GM18526 (cell line): ENCODE measurements around the gene ANXA7.
A peak's percentile ranks its signal among the peaks of the same experiment; 100 is the strongest.

Experiments used
- POLR2A ChIP-seq: IDR thresholded peaks from 3 replicates; pipeline ENCODE4 v1.6.1; 2011; ENCODE audit not compliant: insufficient read length; ENCODE audit errors: extremely low read depth

The ANXA7 gene

DNA sequence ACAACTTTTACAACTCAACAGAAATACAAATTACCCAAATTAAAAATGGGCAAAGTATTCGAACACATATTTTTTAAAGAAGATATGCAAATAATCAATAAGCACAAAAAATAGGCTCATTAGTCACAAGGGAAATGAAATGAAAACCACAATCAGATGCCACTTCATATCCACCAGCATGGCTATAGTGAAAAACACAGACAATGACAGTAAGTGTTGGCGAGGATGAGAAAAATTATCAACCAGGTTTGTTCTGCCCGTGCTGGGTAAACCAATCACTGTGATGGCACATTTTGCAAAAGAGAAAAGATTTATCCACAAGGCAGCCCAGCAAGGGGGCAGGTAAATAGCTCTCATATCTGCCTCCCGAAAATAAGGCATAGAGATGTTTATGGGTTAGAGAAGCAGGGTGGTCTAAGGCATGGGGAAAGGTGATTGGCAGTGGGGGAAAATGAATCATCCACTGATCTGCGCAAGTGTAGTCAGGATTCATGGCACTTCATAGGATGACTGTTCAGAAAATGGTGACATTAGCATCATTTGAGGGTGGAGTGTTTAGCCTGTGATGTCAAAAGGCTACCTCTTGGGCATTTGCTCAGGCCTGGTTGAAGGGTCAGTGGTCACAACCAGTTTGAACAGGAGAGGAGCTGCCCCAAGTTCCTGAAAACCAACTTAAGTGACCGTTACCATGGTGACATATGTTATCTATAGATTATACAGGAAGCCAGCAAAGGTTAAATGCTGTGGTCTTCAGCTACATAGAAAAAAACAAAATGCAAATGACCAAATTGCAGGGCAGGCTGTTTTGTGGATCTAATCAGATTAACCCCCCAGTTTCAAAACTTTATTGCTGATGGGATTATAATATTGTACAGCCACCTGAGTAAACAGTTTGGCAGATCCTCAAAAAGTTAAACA is 47.2 kb downstream of the ANXA7 start:
- TF ChIP-seq POLR2A = no peak

DNA sequence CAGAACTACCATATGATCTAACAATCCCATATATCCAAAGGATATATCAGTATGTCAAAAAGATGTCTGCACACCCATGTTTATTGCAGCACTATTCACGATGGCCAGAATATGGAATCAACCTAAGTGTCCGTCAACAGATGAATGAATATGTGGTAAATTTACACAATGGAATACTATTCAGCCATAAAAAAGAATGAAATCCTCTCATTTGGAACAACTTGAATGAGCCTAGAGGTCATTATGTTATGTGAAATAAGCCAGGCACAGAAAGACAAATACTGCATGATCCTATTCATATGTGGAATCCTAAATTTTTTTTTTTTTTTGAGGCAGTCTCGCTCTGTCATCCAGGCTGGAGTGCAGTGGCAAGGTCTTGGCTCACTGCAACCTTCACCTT is 48.9 kb downstream of the ANXA7 start:
- no peak for TF ChIP-seq POLR2A

DNA sequence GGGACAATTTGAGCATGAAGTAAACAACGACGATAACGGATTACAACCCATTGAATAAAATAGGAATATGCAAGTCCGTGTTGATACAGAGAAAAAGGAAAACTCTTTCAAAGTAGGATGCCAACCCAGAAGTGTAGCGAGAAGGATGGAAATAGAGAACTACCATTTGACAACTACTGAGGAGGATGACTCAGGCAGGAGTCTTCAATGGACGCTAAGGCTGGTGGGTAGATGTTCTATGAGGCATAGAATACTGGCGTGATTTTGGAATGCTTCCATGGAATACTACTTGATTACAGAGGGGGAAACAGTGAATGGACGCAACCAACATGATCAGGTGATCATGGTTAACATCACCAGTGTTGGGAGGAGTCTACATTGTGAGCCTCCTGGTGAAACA is 54.4 kb downstream of the ANXA7 start:
- TF ChIP-seq POLR2A = no peak

DNA sequence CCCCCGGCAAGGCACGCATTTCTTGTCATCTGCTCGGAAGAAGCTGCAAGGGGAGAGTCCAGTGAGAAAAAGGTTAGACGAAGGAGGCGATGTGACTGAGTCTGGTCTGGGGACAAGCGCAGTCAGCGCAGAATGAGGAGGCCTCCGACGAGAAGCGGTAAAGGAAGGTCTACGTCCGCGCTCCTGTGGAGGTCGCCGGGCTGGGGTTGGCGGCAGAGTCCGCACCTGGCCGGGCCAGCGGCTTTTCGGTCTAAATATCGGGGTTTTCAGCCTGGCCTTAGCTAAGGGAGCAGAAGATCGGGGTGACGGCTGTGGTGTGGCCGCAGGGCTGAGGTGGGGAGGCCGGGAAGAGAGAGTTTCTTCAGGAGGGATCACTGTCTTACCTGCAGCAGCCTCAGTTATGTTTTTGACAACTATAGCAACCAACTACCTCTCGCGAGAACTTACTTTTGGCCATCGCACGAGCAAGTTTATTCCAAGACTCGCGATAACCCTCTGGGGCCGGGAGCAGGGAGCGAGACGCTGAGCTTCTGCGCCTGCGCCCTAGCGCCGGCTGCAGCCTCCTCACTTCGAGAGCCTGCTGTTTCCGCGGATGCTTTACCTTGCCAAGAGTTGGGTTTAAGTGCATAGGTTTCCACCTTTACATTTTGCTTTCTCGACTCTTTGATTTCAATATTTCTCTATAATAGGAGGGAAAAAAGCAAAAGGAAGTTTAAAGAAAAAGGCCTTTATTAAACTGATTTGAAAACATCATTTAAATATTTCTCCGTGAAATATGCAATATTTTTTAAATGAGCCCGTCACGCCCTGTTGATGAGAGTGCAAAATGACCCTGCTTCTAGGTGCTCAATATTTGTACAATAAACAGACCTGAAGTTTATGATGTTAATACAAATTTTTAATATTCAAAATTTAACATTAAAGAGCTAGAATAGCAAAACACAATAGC is 55.3 kb downstream of the ANXA7 start, which contains the start of gene CFAP70:
CFAP70 (minus strand) TSS at position 534 of the 949 bp plus-strand sequence. CDS start 4,068 bp downstream, outside the sequence.
- TF ChIP-seq POLR2A = peak; percentile 48

DNA sequence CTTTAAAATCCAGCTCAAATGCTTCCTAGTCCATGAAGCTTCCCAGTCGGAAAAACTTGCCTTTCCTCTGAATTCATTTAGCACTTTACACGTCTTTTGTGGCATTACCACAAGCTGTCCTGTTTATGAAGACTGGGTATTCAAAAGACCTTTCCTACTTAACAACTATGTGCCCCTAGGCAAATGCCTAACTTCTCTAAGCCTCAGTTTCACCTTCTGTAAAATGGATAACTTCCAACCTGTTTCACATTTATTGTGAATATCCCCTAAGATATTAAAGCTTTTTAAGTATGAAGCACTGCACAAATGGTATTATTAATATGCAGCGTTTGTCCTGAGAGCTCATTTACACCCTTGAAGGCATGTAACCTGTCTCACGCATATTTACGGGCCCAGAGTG is 56.0 kb downstream of the ANXA7 start:
- no peak for TF ChIP-seq POLR2A

- no peak for TF ChIP-seq POLR2A
These were observed 56.7 kb downstream of the ANXA7 start for GRCh38 chr10:73357166-73357565.

DNA sequence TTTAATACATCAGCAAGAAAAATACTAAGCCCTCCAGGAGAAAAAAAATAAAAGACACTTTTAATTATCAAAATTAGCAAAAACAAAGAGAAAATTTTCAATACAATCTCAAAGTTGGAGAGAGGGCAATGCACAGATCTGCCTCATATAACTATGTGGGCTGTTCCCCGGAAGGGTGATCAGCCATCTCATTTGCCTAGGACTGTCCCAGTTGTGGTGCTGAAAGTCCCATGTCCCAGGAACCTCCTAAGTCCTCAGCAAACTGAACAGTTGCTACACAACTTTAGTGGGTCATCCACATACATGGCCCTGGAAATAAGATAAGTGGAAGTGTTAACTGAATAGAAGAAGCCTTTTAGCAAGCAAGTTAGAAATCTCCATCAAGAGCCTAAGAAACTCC is 69.6 kb downstream of the ANXA7 start:
- TF ChIP-seq POLR2A = no peak

DNA sequence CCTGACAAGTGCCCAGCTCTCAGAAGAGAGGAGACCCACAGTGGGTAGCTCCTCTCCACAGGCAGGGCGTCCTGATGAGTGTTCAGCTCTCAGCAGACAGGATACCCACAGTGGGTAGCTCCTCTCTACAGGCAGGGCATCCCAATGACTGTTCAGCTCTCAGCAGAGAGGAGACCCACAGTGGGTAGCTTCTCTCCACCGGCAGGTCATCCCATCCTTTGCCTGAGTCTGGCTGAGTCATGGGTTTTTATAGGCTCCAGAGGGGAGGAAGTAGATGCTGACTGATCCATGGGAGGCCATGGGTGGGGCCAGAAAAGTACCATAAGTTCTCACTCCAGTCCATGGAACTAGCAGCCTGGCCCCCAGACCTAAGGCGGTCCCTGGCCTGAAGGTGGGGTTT is 73.7 kb downstream of the ANXA7 start:
- TF ChIP-seq POLR2A = no peak

- no peak for TF ChIP-seq POLR2A
These were observed 74.4 kb downstream of the ANXA7 start for GRCh38 chr10:73339436-73339835.

GRCh38 chr10:73338801-73339368 is 75.0 kb downstream of the ANXA7 start:
- no peak for TF ChIP-seq POLR2A

DNA sequence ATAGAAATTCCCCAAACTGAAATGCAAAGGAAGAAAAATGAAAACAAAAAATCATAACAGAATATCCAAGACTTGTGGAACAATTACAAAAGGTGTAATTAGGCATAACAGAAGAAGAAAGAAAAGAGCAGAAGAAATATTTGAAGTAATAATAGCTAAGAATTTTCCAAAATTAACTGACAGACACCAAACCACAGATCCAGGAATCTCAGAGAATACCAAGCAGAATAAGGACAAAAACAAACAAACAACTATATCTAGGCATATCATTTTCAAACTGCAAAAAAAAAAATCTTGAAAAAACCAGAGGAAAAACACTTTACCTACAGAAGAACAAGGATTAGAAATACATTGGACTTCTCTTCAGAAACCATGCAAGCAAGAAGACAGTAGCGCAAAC is 80.7 kb downstream of the ANXA7 start:
- no peak for TF ChIP-seq POLR2A

- TF ChIP-seq POLR2A = no peak
These were observed 81.5 kb downstream of the ANXA7 start for GRCh38 chr10:73332379-73332778.
